Urinary bladder (tissue), 4 donors: ENCODE results near the gene GMDS. TPM values are rescaled to one million over a fixed set of nuclear protein-coding genes. Genes with fewer than 3 reads are reported as not detected.

Experiments used
- DNase-seq: peaks from one replicate; pipeline ENCODE4 v3.0.0-alpha.2; 2015; ENCODE audit errors: extremely low spot score
- H3K27ac ChIP-seq: one replicate; pipeline ENCODE4 v1.5.1; 2013; ENCODE audit warnings: low read depth, mild to moderate bottlenecking, moderate library complexity
- H3K36me3 ChIP-seq: one replicate; pipeline ENCODE4 v1.6.1; 2013; ENCODE audit warnings: mild to moderate bottlenecking, moderate library complexity; ENCODE audit not compliant: insufficient read depth
- H3K4me1 ChIP-seq: one replicate; pipeline ENCODE4 v1.6.1; 2013; ENCODE audit warnings: mild to moderate bottlenecking, moderate library complexity; ENCODE audit not compliant: insufficient read depth
- H3K4me3 ChIP-seq: one replicate; pipeline ENCODE4 v1.5.1; 2013; ENCODE audit warnings: low read depth, low read length
- WGBS: extraction: QIAGEN DNeasy Blood & Tissue Kit; methylation state at CpG from one replicate; pipeline ENCODE4 v1.1.7; 2013; 5-methylcytosine and 5-hydroxymethylcytosine counted together
- polyA plus RNA-seq: library from polyadenylated mRNA; stranded (reverse); fragments of 200-250 nt; gene quantifications from one replicate; pipeline ENCODE4 v1.2.3, GENCODE V29; 2013
- total RNA-seq: library from RNA; depleted of rRNA; stranded (reverse); fragments of >200 nt; gene quantifications from one replicate; pipeline ENCODE4 v1.2.3, GENCODE V29; 2014
- donor health status: healthy with polysubstance abuse.
- donor health status: healthy.

Gene GMDS
- total and polyA plus RNA-seq, 2 donors = 7.5 to 10.7 TPM

GRCh38 chr6:2097464-2097863, 147.9 kb downstream of the GMDS start:
- H3K4me3 ChIP-seq = no peak overlapping the region
- no peaks in the 10 kb centered on the region for H3K36me3 ChIP-seq
- no peak for DNase-seq
- H3K27ac ChIP-seq = no peak overlapping the region
- no peaks in the 10 kb centered on the region for H3K4me1 ChIP-seq
- WGBS = 85% methylated on average over 3 of the region's 3 CpGs

DNA sequence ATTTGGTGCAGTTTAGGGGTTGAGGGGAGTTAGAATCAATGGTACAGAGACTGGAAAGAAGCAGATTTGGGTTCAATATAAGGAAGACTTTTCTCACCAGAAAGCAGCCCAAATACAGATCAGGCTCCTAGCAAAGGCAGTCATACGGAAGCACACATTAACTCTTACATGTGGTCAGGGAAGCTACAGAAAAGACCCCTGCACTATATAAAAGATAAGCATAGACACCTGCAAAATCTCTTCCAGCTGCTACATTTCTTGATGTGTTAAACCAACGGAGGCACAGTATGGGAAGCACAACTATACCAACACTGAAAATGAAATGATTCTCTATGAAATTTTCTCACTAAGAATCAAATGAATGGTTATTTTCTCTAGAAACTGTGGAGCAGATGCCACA, 150.8 kb downstream of the GMDS start:
- Histone ChIP-seq H3K27ac (no peak overlapping the region), H3K4me1 (no peaks in the 10 kb centered on the region), H3K4me3 (no peak overlapping the region), H3K36me3 (no peaks in the 10 kb centered on the region)
- WGBS = 89% methylated on average over 2 of the region's 2 CpGs
- no peak for DNase-seq

GRCh38 chr6:2086326-2086965, 159.0 kb downstream of the GMDS start:
- H3K4me3 ChIP-seq = no peak overlapping the region
- H3K27ac ChIP-seq = no peak overlapping the region
- no peaks in the 10 kb centered on the region for H3K4me1 ChIP-seq
- no peak for DNase-seq
- H3K36me3 ChIP-seq = no peaks in the 10 kb centered on the region
- WGBS = 67% methylated on average over 7 of the region's 7 CpGs

GRCh38 chr6:2085657-2086056, 159.7 kb downstream of the GMDS start:
- Histone ChIP-seq H3K27ac (no peak overlapping the region), H3K4me1 (no peaks in the 10 kb centered on the region), H3K4me3 (no peak overlapping the region), H3K36me3 (no peaks in the 10 kb centered on the region)
- WGBS = 98% methylated on average over 4 of the region's 4 CpGs
- no peak for DNase-seq

- H3K27ac ChIP-seq = no peak overlapping the region
- no peak for DNase-seq
- no peaks in the 10 kb centered on the region for H3K4me1 ChIP-seq
- H3K4me3 ChIP-seq = no peak overlapping the region
- no peaks in the 10 kb centered on the region for H3K36me3 ChIP-seq
- 87% methylated on average over 9 of the region's 9 CpGs for WGBS
Observed at GRCh38 chr6:2081155-2082138, 164.0 kb downstream of the GMDS start.

GRCh38 chr6:2078888-2079287, 166.5 kb downstream of the GMDS start:
- no peaks in the 10 kb centered on the region for H3K4me1 ChIP-seq
- DNase-seq = no peak
- no peak overlapping the region for H3K27ac ChIP-seq
- no peaks in the 10 kb centered on the region for H3K36me3 ChIP-seq
- H3K4me3 ChIP-seq = no peak overlapping the region
- 71% methylated on average over 1 of the region's 1 CpG for WGBS

- no peaks in the 10 kb centered on the region for H3K36me3 ChIP-seq
- no peaks in the 10 kb centered on the region for H3K4me1 ChIP-seq
- H3K27ac ChIP-seq = no peak overlapping the region
- WGBS = 85% methylated on average over 1 of the region's 1 CpG
- no peak for DNase-seq
- no peak overlapping the region for H3K4me3 ChIP-seq
Observed at GRCh38 chr6:2077826-2078225, 167.6 kb downstream of the GMDS start.

GRCh38 chr6:2073476-2073875, 171.9 kb downstream of the GMDS start:
- Histone ChIP-seq H3K4me1 (no peaks in the 10 kb centered on the region), H3K4me3 (no peak overlapping the region), H3K27ac (no peak overlapping the region), H3K36me3 (no peaks in the 10 kb centered on the region)
- no peak for DNase-seq
- WGBS = 75% methylated on average over 2 of the region's 2 CpGs

GRCh38 chr6:2072453-2072852, 173.0 kb downstream of the GMDS start:
- Histone ChIP-seq H3K36me3 (no peaks in the 10 kb centered on the region), H3K4me3 (no peak overlapping the region), H3K4me1 (no peaks in the 10 kb centered on the region), H3K27ac (no peak overlapping the region)
- DNase-seq = no peak

DNA sequence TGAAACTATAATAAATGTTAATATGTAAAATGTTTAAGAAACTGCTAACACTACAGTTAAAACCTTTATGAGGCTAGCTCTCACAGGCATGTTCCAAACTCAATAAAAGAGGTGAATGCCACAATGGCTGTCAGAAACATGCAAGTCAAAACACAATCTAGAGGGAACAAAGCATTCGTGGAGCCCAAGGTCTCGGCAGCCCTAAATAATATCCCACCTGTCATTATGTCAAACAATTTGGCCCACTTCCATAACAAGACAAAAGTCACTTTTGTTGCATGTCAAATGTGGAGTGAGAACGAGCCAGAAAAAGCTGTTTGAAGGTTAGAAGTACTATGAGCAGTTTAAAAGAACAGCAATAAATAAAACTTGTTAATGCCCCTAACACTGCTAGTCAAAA, 181.9 kb downstream of the GMDS start:
- H3K36me3 ChIP-seq = no peaks in the 10 kb centered on the region
- H3K4me3 ChIP-seq = no peak overlapping the region
- H3K4me1 ChIP-seq = no peaks in the 10 kb centered on the region
- H3K27ac ChIP-seq = no peak overlapping the region
- no peak for DNase-seq
- 46% methylated on average over 3 of the region's 3 CpGs for WGBS

- no peak overlapping the region for H3K4me3 ChIP-seq
- WGBS = 88% methylated on average over 3 of the region's 3 CpGs
Observed at GRCh38 chr6:2061880-2062279, 183.5 kb downstream of the GMDS start.

GRCh38 chr6:2055911-2056310, 189.5 kb downstream of the GMDS start:
- Histone ChIP-seq H3K4me1 (peaks cover 1% of the 10 kb centered on the region), H3K4me3 (no peak overlapping the region)
- DNase-seq = no peak

More at GRCh38 chr6:2061880-2062279, 183.5 kb downstream of the GMDS start:
- no peak overlapping the region for H3K27ac ChIP-seq
- no peaks in the 10 kb centered on the region for H3K36me3 ChIP-seq
- no peaks in the 10 kb centered on the region for H3K4me1 ChIP-seq
- no peak for DNase-seq

GRCh38 chr6:2055143-2055542, 190.3 kb downstream of the GMDS start:
- H3K27ac ChIP-seq = no peak overlapping the region
- 83% methylated on average over 1 of the region's 1 CpG for WGBS
- peaks cover 1% of the 10 kb centered on the region for H3K4me1 ChIP-seq
- DNase-seq = no peak
- no peak overlapping the region for H3K4me3 ChIP-seq
- H3K36me3 ChIP-seq = no peaks in the 10 kb centered on the region

More at GRCh38 chr6:2055911-2056310, 189.5 kb downstream of the GMDS start:
- Histone ChIP-seq H3K27ac (no peak overlapping the region), H3K36me3 (no peaks in the 10 kb centered on the region)

- DNase-seq = no peak
- WGBS = 60% methylated on average over 4 of the region's 4 CpGs
- Histone ChIP-seq H3K4me3 (no peak overlapping the region), H3K36me3 (no peaks in the 10 kb centered on the region), H3K4me1 (peaks cover 1% of the 10 kb centered on the region), H3K27ac (no peak overlapping the region)
Observed at GRCh38 chr6:2054516-2055067, 190.8 kb downstream of the GMDS start.
